ENCODE data around the gene CYTH1. TPM values are rescaled to one million over a fixed set of nuclear protein-coding genes. Genes with fewer than 3 reads are reported as not detected.

Gene CYTH1
- total and polyA plus RNA-seq, 4 donors, result 15.4 to 32.1 (median 20.6) TPM

DNA sequence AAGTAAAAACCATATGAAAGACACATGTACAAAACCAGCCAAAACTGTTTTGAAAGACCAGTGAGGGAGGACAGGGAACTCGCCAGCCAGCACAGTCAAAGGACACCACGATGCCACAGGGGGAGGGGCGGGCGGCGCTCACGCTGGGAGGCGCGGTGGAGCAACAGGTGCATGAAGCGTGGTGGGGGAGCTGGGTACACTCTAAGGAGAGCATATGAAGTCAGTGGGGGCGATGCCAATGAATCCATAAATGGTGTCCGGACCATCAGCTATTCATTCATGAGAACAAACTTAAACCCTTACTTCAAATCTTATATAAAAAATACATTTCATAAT, 103.9 kb downstream of the CYTH1 start (continued):
- TF ChIP-seq YY1 (IDR thresholded peaks at IDR 0.05), result no peak

- Histone ChIP-seq H3K4me3 (ENCODE audit: low read depth in 1 of 3, low read length in 3 of 3) (no peak overlapping the region), H3K9ac (ENCODE audit: low read depth in 1 of 2, low read length in 2 of 2) (no peak overlapping the region)
Measured at GRCh38 chr17:78677303-78678221, 104.5 kb downstream of the CYTH1 start.

DNA sequence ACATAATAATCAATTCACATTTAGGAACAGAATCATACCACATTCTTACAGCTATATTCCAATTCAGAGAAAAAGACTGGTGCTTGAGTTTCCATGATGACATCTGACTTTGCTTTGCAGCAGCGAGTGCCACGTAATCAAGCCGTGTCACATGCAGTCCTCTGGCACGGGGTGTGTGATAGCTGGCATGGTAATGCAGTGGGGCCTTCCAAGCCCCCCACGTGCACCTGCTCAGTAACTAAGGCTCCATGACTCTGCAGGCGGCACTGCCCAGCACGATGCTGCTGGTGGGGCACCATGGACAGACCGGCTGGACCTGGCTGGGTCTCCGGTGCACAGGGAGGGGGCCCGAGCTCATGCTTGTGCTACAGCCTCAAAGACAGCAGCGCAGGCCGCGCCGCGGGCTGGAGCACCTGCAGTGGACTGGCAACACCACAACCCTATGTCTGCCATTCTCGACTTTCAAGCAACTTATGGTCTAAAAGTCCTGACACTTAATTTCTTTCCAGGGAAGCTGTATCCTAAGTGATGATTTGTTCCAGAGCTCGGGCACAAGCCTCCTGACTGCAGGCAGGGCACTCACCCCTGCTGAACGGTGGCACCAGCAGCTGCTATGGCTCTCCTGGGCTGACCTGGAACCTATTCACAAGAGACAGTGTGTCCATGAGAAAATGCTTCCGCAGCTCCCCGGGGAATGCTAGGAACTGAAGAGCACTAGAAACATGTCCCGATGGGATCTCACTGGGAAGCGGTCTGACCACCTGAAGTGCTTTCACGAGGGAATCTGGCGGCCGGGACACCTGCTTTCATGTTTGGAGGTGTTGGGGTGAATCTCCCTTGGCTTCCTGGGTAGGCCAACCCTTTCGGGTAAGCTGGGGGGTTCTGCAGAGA, 105.4 kb downstream of the CYTH1 start:
- no peak overlapping the region for H3K9ac ChIP-seq (ENCODE audit: low read depth in 1 of 2, low read length in 2 of 2)
- no peak overlapping the region for H3K4me3 ChIP-seq (ENCODE audit: low read depth in 1 of 3, low read length in 3 of 3)
- no peak overlapping the region for H3K27ac ChIP-seq (ENCODE audit: low read depth in 1 of 2, low read length in 2 of 2)
- H3K9me3 ChIP-seq (ENCODE audit: control insufficient read depth in 4 of 4, low read length in 3 of 4), result no peaks in the 10 kb centered on the region
- WGBS, result 97% methylated on average over 26 of the region's 26 CpGs
- H3K27me3 ChIP-seq (ENCODE audit: control insufficient read depth in 4 of 4, insufficient read depth in 4 of 4, low read length in 3 of 4), result no peaks in the 10 kb centered on the region
- TF ChIP-seq YY1 (IDR thresholded peaks at IDR 0.05), result no peak
- no peak for TF ChIP-seq SP1 (IDR thresholded peaks at IDR 0.05)
- TF ChIP-seq, protein P1, sequence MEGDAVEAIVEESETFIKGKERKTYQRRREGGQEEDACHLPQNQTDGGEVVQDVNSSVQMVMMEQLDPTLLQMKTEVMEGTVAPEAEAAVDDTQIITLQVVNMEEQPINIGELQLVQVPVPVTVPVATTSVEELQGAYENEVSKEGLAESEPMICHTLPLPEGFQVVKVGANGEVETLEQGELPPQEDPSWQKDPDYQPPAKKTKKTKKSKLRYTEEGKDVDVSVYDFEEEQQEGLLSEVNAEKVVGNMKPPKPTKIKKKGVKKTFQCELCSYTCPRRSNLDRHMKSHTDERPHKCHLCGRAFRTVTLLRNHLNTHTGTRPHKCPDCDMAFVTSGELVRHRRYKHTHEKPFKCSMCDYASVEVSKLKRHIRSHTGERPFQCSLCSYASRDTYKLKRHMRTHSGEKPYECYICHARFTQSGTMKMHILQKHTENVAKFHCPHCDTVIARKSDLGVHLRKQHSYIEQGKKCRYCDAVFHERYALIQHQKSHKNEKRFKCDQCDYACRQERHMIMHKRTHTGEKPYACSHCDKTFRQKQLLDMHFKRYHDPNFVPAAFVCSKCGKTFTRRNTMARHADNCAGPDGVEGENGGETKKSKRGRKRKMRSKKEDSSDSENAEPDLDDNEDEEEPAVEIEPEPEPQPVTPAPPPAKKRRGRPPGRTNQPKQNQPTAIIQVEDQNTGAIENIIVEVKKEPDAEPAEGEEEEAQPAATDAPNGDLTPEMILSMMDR (IDR thresholded peaks at IDR 0.05; ENCODE audit: low read depth, low read length, missing input control), result no peak
- no peaks in the 10 kb centered on the region for H3K4me1 ChIP-seq (ENCODE audit: control insufficient read depth in 4 of 4, insufficient read depth in 4 of 4, low read length in 3 of 4)
- H3K36me3 ChIP-seq (ENCODE audit: control insufficient read depth in 4 of 4, insufficient read depth in 3 of 4, low read depth in 1 of 4, low read length in 3 of 4), result peaks cover 12 to 74% (median 48%) of the 10 kb centered on the region in 4 donors
- no peak for DNase-seq (ENCODE audit: low spot score)

More at GRCh38 chr17:78677303-78678221, 104.5 kb downstream of the CYTH1 start:
- no peak for DNase-seq (ENCODE audit: low spot score)
- TF ChIP-seq TAF1 (conservative IDR thresholded peaks at IDR 0.05) (no peak), SP1 (IDR thresholded peaks at IDR 0.05) (no peak), FOXA1 (IDR thresholded peaks at IDR 0.05) (no peak), EGR1 (IDR thresholded peaks at IDR 0.05; ENCODE audit: low read depth in 2 of 2) (no peak), YY1 (IDR thresholded peaks at IDR 0.05) (no peak)
- TF ChIP-seq, protein P2, sequence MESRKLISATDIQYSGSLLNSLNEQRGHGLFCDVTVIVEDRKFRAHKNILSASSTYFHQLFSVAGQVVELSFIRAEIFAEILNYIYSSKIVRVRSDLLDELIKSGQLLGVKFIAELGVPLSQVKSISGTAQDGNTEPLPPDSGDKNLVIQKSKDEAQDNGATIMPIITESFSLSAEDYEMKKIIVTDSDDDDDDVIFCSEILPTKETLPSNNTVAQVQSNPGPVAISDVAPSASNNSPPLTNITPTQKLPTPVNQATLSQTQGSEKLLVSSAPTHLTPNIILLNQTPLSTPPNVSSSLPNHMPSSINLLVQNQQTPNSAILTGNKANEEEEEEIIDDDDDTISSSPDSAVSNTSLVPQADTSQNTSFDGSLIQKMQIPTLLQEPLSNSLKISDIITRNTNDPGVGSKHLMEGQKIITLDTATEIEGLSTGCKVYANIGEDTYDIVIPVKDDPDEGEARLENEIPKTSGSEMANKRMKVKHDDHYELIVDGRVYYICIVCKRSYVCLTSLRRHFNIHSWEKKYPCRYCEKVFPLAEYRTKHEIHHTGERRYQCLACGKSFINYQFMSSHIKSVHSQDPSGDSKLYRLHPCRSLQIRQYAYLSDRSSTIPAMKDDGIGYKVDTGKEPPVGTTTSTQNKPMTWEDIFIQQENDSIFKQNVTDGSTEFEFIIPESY (IDR thresholded peaks at IDR 0.05), result no peak
- TF ChIP-seq, protein P1 (IDR thresholded peaks at IDR 0.05; ENCODE audit: low read depth, low read length, missing input control), result no peak
- TF ChIP-seq, protein P3, sequence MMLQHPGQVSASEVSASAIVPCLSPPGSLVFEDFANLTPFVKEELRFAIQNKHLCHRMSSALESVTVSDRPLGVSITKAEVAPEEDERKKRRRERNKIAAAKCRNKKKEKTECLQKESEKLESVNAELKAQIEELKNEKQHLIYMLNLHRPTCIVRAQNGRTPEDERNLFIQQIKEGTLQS (IDR thresholded peaks at IDR 0.05), result no peak
- H3K27ac ChIP-seq (ENCODE audit: low read depth in 1 of 2, low read length in 2 of 2), result no peak overlapping the region
- no peaks in the 10 kb centered on the region for H3K27me3 ChIP-seq (ENCODE audit: control insufficient read depth in 4 of 4, insufficient read depth in 4 of 4, low read length in 3 of 4)
- H3K9me3 ChIP-seq (ENCODE audit: control insufficient read depth in 4 of 4, low read length in 3 of 4), result no peaks in the 10 kb centered on the region
- no peaks in the 10 kb centered on the region for H3K4me1 ChIP-seq (ENCODE audit: control insufficient read depth in 4 of 4, insufficient read depth in 4 of 4, low read length in 3 of 4)
- 92% methylated on average over 25 of the region's 25 CpGs for WGBS
- peaks cover 12 to 78% (median 48%) of the 10 kb centered on the region in 4 donors for H3K36me3 ChIP-seq (ENCODE audit: control insufficient read depth in 4 of 4, insufficient read depth in 3 of 4, low read depth in 1 of 4, low read length in 3 of 4)
